ENCODE data around the gene PPM1M. TPM values are rescaled to one million over a fixed set of nuclear protein-coding genes. Genes with fewer than 3 reads are reported as not detected.

Gene PPM1M
- total and polyA plus RNA-seq, 4 donors, result 18.2 to 53.6 (median 35.0) TPM

DNA sequence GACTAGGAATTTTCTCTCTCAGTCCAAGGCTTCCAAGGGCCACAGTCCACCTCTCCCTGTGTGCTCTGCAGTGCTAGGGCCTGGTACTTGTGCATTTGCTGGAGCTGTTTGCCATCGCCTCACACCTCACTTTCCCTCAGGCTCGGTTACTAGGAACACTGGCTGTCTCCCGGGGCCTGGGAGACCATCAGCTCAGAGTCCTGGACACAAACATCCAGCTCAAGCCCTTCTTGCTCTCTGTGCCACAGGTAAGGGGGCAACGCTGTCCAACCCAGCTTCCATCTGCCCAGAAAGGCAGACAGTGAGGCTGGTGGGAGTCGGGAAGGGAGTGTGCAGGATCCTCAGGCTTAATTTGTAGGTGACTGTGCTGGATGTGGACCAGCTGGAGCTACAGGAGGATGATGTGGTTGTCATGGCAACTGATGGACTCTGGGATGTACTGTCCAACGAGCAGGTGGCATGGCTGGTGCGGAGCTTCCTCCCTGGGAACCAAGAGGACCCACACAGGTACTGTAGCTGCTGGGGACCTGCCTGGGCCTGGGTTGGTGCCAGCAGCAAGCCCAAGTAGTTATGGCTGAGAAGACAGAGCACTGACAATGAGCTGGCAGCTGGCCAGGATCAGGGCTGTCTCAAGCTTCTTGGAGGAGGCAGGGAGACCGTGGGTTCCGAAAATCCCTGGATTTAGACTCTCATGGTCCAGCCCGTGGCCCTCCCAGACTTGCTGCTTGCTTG lies 3.4 kb downstream of the PPM1M start:
- no peak overlapping the region for H3K4me3 ChIP-seq
- no peak overlapping the region for H3K9ac ChIP-seq (ENCODE audit: insufficient read depth in 1 of 2, low read length in 2 of 2)
- TF ChIP-seq, protein P1, sequence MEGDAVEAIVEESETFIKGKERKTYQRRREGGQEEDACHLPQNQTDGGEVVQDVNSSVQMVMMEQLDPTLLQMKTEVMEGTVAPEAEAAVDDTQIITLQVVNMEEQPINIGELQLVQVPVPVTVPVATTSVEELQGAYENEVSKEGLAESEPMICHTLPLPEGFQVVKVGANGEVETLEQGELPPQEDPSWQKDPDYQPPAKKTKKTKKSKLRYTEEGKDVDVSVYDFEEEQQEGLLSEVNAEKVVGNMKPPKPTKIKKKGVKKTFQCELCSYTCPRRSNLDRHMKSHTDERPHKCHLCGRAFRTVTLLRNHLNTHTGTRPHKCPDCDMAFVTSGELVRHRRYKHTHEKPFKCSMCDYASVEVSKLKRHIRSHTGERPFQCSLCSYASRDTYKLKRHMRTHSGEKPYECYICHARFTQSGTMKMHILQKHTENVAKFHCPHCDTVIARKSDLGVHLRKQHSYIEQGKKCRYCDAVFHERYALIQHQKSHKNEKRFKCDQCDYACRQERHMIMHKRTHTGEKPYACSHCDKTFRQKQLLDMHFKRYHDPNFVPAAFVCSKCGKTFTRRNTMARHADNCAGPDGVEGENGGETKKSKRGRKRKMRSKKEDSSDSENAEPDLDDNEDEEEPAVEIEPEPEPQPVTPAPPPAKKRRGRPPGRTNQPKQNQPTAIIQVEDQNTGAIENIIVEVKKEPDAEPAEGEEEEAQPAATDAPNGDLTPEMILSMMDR (IDR thresholded peaks at IDR 0.05; ENCODE audit: control extremely low read depth, extremely low read depth), result no peak
- DNase-seq, result peak in 2 of 3 donors; percentile 25 to 42
- no peaks in the 10 kb centered on the region for H3K9me3 ChIP-seq (ENCODE audit: control insufficient read depth in 4 of 4, insufficient read depth in 3 of 4, low read length in 3 of 4)
- peaks cover 0 to 34% (median 20%) of the 10 kb centered on the region in 4 donors for H3K36me3 ChIP-seq (ENCODE audit: control insufficient read depth in 4 of 4, insufficient read depth in 4 of 4, low read length in 4 of 4)
- no peaks in the 10 kb centered on the region for H3K27me3 ChIP-seq (ENCODE audit: control insufficient read depth in 3 of 3, insufficient read depth in 3 of 3, low read length in 2 of 3)
- H3K4me1 ChIP-seq (ENCODE audit: control insufficient read depth in 5 of 5, insufficient read depth in 5 of 5, low read length in 5 of 5), result peaks cover 0 to 15% (median 10%) of the 10 kb centered on the region in 5 donors
- no peak for ATAC-seq (ENCODE audit: insufficient read depth, low FRiP score)
- 71 to 84% methylated on average over 10 of the region's 10 CpGs for WGBS, 2 donors
- H3K27ac ChIP-seq (ENCODE audit: low read depth in 1 of 2, low read length in 1 of 2), result no peak overlapping the region

DNA sequence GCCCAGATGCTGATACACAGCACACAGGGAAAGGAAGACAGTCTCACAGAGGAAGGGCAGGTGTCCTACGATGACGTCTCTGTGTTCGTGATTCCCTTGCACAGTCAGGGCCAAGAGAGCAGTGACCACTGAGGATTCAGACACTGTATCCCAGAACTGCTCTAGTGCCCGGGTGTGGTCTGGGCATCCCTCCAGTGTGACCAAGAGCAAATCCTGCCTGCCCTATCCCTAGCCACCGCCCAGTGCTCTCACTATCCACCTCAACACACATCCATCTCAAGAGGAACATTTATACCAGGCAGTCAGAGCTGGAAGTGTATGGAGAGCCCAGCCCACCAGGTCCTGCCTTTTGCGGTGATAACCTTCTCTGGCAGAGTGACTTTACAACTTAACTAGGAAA lies 4.1 kb downstream of the PPM1M start:
- TF ChIP-seq, protein P1 (IDR thresholded peaks at IDR 0.05; ENCODE audit: control extremely low read depth, extremely low read depth), result no peak
- no peak for DNase-seq
- Histone ChIP-seq H3K4me1 (ENCODE audit: control insufficient read depth in 5 of 5, insufficient read depth in 5 of 5, low read length in 5 of 5) (peaks cover 0 to 18% (median 10%) of the 10 kb centered on the region in 5 donors), H3K9me3 (ENCODE audit: control insufficient read depth in 4 of 4, insufficient read depth in 3 of 4, low read length in 3 of 4) (no peaks in the 10 kb centered on the region), H3K4me3 (no peak overlapping the region), H3K27ac (ENCODE audit: low read depth in 1 of 2, low read length in 1 of 2) (no peak overlapping the region), H3K9ac (ENCODE audit: insufficient read depth in 1 of 2, low read length in 2 of 2) (no peak overlapping the region), H3K36me3 (ENCODE audit: control insufficient read depth in 4 of 4, insufficient read depth in 4 of 4, low read length in 4 of 4) (peaks cover 2 to 34% (median 22%) of the 10 kb centered on the region in 4 donors), H3K27me3 (ENCODE audit: control insufficient read depth in 3 of 3, insufficient read depth in 3 of 3, low read length in 2 of 3) (no peaks in the 10 kb centered on the region)
- ATAC-seq (ENCODE audit: insufficient read depth, low FRiP score), result no peak
- WGBS, 2 donors, result 83 to 95% methylated on average over 6 of the region's 6 CpGs

DNA sequence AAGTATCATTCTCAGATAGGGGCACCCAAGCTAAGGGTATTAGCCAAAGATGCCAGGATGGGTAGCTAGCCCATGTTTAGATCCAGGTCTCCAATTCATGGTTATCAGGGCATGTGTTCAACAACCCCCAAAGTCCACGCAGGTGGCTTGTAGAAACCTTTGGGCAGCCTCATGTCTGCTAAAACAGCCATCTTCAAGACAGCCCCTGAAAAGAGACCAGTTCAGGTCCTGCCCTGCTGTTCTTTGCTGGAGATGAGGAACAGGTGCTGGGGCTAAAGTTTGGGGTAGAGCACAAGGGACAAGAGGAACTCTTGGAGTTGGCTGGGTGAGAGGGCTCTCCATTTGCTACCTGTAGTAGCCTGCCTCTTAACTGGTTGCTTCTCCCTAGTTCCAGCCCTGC lies 4.6 kb downstream of the PPM1M start:
- peaks cover 3 to 34% (median 24%) of the 10 kb centered on the region in 4 donors for H3K36me3 ChIP-seq (ENCODE audit: control insufficient read depth in 4 of 4, insufficient read depth in 4 of 4, low read length in 4 of 4)
- peaks cover 0 to 14% (median 6%) of the 10 kb centered on the region in 5 donors for H3K4me1 ChIP-seq (ENCODE audit: control insufficient read depth in 5 of 5, insufficient read depth in 5 of 5, low read length in 5 of 5)
- H3K27ac ChIP-seq (ENCODE audit: low read depth in 1 of 2, low read length in 1 of 2), result no peak overlapping the region
- 96 to 99% methylated on average over 1 of the region's 1 CpG for WGBS, 2 donors
- DNase-seq (no peak), ATAC-seq (ENCODE audit: insufficient read depth, low FRiP score) (no peak)
- TF ChIP-seq, protein P1 (IDR thresholded peaks at IDR 0.05; ENCODE audit: control extremely low read depth, extremely low read depth), result no peak
- H3K4me3 ChIP-seq, result no peak overlapping the region
- no peaks in the 10 kb centered on the region for H3K27me3 ChIP-seq (ENCODE audit: control insufficient read depth in 3 of 3, insufficient read depth in 3 of 3, low read length in 2 of 3)
- no peak overlapping the region for H3K9ac ChIP-seq (ENCODE audit: insufficient read depth in 1 of 2, low read length in 2 of 2)
- no peaks in the 10 kb centered on the region for H3K9me3 ChIP-seq (ENCODE audit: control insufficient read depth in 4 of 4, insufficient read depth in 3 of 4, low read length in 3 of 4)
